ENCODE data around the gene IL4I1.
"Not testable (repeated sequence)": the region's sequence is repeated elsewhere in the genome, so short reads cannot be mapped to it uniquely, and the experiment has no call there.

Gene IL4I1

GRCh38 chr19:49896863-49897621 lies at the start of gene IL4I1:
Gene IL4I1 (minus strand): TSS chr19:49896887. CDS start chr19:49896160, 727 bp downstream.
- no peak for DNase-seq (ENCODE audit: low spot score)

GRCh38 chr19:49946415-49946814 lies 49.7 kb upstream of the IL4I1 start:
- no peak for DNase-seq (ENCODE audit: low spot score)

DNA sequence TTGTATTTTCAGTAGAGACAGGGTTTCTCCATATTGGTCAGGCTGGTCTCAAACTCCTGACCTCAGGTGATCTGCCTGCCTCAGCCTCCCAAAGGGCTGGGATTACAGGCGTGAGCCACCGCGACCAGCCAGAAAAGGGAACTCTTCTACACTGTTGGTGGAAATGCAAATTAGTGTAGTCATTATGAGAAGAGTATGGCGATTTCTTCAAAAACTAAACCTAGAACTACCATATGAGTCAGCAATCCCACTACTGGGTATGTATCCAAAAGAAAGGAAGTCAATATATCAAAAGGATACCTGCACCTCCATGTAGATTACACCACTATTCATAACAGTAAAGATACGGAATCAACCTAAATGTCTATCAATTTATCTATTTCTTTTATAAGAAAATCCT lies 47.9 kb upstream of the IL4I1 start:
- DNase-seq (ENCODE audit: low spot score) = not testable (repeated sequence)

DNA sequence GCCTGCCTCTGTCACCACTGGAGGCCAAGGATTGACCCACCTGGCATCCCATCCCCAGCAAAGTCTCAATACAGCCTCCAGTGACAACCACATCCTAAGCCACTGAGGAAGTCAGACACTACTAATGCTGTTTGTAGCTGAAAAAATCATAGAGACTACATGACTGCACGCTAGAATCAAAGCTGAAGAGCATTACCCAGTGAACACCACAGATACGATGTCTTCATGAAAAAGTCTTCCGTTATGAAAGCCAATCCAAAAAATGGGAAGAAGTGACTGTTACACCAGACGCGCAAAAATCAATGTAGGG lies 43.8 kb upstream of the IL4I1 start:
- no peak for DNase-seq (ENCODE audit: low spot score)

GRCh38 chr19:49939721-49940481 lies 43.2 kb upstream of the IL4I1 start:
- DNase-seq (ENCODE audit: low spot score) = no peak

- DNase-seq (ENCODE audit: low spot score) = no peak
Measured at GRCh38 chr19:49938662-49939061, 42.0 kb upstream of the IL4I1 start.

DNA sequence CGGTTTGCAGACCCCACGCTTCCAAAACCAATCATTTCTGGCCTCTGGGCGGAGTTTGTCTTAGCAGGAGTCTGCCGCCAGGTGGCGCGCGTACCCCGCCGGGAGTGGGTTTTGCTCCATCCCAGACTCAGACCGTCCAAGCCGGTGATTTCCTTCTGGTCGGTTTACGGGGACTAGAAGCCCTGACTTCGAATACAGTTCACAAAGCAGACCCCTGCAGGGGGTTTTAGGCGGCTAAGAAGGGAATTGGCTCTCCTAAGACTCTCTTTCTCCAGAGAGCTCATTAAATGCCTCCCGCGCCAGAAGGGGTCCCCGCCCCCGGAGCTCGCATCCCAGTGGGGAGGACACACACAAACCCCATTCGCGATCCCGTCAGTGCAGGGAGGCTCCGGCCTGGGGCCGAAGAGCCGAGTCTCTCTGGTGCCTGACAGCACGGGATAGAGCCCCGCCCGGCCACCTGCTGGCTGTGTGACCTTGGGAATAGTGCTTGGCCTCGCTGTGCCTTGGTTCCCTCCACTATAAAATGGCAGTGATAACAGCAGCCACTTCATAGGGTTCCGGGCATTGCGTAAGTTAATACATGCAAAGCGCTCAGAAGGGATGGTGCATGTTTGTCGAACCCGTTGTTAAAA lies 41.2 kb upstream of the IL4I1 start:
- peak; percentile 79 for DNase-seq (ENCODE audit: low spot score)

DNA sequence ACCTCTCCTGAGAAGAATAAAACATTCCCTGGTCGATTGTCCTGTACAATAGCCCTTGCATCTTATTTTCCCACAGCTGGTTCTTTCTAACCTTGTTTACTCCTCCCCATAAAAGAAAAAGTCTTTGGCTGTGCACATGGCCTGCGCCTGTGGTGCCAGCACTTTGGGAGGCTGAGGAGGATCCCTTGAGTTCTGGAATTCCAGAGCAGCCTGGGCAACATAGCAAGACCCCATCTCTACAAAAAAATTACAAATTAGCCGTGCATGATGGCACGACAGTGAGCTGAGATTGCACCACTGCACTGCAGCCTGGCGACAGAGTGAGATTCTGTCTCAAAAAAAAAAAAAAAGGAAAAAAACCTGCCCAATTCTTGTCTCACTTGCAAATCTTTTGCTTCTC lies 39.9 kb upstream of the IL4I1 start:
- DNase-seq (ENCODE audit: low spot score) = no peak

GRCh38 chr19:49933643-49934042 lies 37.0 kb upstream of the IL4I1 start:
- DNase-seq (ENCODE audit: low spot score) = no peak

- no peak for DNase-seq (ENCODE audit: low spot score)
Measured at GRCh38 chr19:49932731-49933131, 36.0 kb upstream of the IL4I1 start.

DNA sequence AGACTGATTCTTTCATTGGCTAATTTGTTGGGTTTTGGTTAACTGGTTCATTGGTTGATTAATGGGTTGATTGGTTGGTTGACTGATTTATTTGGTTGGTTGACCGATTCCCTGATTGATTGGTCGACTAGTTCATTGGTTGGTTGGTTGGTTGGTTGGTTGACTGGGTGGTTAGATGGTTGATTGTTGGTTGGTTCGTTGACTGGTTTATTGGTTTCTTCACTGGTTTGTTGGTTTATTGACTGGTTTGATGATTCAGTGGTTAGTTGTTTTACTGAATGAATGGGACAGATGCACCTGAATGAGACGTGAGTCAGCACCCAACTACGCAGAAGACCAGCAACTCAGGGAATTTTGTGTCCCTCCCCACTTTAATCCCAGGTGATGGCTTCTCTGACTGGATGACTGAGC lies 35.4 kb upstream of the IL4I1 start:
- DNase-seq (ENCODE audit: low spot score) = no peak

GRCh38 chr19:49931293-49932040 lies 34.8 kb upstream of the IL4I1 start:
- no peak for DNase-seq (ENCODE audit: low spot score)

GRCh38 chr19:49930483-49931011 lies 33.9 kb upstream of the IL4I1 start:
- no peak for DNase-seq (ENCODE audit: low spot score)

DNA sequence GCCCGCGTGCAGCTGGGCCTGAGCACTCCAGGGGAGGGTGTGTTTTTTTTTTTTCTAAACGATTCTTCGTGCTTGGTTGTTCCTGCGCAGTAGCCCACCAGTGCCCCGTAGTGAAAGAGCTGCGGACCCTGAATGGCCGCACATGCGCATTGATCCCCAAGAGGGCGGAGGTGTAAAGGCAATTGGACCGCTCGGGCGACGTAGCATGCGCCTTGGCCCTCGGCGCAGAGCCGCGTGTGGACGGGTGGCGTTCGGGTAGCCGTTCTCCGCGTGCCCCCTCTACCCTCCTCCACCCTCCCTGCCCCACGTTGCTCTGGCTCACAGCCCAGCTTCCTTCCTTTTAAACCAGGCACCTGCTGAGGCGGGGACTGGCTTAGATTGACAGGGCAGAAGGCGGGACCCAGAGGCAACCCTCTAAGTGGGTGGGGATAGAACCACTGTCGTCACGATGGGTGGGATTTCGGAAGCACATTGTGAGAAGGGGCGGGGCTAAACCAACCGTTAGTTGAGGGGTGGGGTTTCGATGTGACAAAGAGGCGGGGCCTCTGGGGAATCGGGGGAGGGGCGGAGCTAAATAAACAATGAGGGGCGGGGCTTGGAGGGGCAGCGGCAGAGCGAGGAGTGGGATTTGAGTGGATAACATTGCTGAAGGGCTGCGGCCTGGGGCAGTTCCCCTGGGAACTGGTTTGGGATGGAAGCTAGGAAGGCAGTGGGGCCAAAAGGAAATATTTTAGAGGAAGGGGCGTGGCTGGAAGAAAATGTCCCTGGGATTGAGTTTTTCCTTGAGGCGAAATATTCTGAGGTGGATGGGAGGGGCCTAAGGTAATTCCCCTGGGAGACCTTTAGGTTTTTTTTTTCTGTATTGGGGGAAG lies 33.2 kb upstream of the IL4I1 start:
- DNase-seq (ENCODE audit: low spot score) = peak; percentile 96

DNA sequence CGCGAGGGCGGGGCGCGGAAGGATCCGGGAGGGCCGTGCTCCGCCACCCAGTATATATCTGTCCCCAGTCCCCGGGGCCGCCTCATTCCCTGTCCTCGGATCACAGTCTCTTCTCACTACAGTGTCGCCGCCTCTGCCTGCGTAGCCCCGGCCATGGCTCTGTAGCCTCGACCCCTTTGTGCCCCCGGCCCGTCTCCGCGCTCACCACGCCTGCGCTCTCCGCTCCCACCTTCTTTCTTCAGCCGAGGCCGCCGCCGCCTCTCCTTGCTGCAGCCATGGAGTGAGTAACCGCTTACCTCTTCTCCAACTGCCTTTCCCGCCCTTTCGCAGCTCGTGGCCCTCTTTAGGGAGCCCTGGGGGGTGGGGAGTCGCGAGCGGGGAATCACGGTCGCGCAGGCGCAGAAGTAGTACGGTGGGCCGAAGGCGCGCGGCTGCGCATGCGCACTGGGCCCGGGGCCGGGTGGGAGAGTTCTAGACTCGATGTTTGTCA lies 32.5 kb upstream of the IL4I1 start, which contains the start of the genes ATF5 and NUP62:
Gene ATF5, plus strand, starts transcription at position 85 of the 490 bp plus-strand sequence. CDS start 1,646 bp downstream, outside the sequence.
Gene NUP62, minus strand, starts transcription at position 384 of the 490 bp plus-strand sequence. CDS start 19,697 bp downstream, outside the sequence.
- DNase-seq (ENCODE audit: low spot score) = peak; percentile 99

DNA sequence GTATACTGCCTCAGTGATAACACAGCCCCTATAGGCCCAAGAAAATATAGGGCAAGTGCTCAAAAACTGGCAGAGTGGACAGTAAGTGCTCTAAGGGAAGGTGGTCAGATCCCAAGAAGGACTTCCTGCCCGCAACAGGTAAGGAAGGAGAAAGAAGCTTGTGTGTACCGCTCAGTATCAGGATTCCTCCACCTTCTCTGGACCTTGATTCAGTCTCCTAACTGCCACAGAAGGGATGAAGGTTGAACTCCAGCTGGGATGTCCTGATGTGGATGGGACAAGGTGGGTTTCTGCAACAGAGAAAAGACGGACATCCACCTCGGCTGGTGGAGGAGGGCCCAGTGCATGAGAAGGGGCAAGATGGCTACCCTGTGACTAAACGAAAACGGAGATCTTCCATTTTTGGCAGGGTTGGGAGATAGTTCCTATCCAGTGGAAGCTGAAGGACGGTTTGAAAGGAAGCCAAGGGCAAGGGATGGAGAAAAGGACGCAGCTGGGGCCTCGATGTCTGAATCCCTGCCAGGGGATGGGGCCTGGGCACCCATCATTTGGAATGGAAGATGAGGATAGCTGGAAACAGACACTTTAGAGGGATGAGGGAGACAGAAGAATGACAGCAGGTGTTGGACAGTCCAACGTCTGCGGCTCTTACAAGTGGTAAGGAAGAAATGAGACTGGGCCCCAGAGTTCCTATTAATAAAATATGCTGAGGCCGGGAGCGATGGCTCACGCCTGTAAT lies 31.0 kb upstream of the IL4I1 start:
- DNase-seq (ENCODE audit: low spot score) = no peak

DNA sequence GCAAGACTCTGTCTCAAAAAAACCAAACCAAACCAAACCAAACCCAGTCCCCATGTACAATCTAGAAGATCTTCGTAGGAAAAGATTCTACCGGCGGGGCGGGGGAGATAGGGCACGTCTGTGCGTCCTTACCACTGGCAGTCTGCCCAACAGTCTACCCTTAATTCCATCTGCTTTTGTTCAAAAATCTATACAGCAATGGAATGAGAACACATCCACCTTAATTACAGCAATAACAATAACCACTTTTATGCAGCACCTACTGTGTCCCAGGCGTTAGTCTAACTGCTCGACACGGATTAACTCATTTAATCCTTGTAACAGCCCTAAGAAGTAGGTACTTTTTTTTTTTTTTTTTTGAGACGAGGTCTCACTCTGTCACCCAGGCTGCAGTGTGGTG lies 29.8 kb upstream of the IL4I1 start:
- DNase-seq (ENCODE audit: low spot score) = no peak

DNA sequence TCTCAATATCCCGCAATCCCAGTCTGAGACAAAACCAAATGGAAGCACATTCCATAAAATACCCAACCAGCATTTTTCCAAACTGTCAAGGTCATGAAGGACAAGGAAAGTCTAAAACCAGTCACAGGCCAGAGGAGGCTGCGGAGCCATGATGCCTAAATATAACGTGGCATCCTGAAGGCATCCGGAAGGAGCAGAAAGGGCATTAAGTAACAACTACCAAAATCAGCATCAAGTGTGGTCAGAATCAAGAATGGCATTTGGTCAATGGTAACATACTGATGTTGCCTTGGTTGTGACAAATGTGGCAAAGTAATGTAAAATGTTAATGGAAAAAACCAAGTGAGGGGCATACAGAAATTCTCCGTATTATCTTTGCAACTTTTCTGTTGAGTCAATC lies 28.8 kb upstream of the IL4I1 start:
- no peak for DNase-seq (ENCODE audit: low spot score)

DNA sequence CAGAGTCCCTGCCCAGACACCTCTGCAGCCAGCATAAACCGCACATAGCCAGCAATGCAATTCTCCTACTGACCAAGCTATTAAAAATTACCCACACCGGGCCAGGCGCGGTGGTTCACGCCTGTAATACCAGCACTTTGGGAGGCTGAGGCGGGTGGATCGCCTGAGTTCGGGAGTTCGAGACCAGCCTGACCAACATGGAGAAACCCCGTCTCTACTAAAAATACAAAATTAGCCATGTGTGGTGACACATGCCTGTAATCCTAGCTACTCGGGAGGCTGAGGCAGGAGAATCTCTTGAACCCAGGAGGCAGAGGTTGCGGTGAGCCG lies 28.2 kb upstream of the IL4I1 start:
- not testable (repeated sequence) for DNase-seq (ENCODE audit: low spot score)
